ENCODE measurements around the gene SYNPO2L. TPM values are rescaled to one million over a fixed set of nuclear protein-coding genes. Genes with fewer than 3 reads are reported as not detected.
"Not testable (repeated sequence)": the region's sequence is repeated elsewhere in the genome, so short reads cannot be mapped to it uniquely, and the experiment has no call there.

Gene SYNPO2L
- total RNA-seq, 1 donor from 2014 or later: 0.84 TPM

DNA sequence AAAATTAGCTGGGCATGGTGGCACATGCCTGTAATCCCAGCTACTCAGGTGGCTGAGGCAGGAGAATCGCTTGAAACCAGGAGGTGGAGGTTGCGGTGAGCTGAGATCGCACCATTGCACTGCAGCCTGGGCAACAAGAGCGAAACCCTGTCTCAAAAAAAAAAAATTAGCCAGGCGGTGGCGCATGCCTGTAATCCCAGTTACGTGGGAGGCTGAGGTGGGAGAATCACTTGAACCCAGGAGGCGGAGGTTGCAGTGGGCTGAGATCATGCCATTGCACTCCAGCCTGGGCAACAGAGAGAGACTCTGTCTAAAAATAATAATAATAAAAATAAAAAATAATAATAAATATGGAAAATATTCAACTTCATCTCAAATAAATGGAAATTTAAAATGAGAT is 38.7 kb downstream of the SYNPO2L start:
- not testable (repeated sequence) for ATAC-seq

DNA sequence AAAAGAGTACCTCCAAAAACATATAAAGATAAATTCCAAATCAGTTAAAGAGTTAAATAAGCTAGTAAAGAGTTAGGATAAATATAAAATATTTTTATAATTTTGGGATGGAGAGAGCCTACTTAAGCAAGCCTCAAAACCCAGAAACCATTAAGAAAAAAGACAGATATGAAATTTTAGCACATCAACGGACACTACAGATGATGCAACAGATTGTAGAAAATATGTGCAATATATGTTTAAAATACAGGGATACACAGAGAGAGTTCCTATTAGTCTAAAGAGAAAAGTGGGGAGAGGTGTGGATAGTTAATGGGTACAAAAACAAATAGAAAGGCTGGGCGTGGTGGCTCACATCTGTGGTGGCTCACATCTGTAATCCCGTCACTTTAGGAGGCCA is 41.1 kb downstream of the SYNPO2L start:
- no peak for ATAC-seq

DNA sequence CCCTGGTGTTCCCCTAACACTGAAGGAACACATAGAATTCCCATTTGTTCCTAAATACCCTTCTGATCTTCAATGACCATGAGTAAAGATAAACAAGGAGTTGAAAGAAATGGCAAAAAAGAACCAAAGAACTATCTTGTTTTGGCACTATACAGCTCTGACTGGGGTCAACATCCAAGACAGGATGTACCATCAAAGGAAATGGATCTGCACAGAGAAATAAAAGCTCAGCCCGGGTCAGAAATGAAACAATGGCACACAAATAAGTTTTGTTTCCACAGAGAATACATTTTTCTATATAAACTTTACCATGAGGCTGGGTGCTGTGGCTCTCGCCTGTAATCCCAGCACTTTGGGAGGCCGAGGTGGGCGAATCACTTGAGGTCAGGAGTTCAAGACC is 46.7 kb downstream of the SYNPO2L start:
- no peak for ATAC-seq

DNA sequence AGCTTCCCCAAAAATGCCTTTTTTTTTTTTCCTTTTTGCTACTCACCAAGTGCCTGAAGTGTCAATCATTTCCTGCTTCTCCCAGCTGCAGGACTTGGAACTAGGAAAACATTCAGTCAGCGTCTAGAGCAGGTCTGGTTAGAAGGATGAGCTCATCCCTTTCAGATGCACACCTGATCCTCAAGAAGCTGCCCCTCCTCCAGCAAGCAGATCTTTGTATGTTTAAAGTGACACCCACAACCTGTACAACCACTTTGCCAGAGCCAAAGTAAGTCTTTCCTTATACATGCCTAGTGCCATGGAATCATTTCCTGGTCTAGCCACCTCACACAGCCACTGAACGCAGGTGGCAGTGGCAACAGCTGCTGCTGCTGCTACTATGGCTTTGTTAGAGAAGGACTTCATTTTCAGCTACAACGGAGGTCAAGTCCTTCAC is 54.3 kb downstream of the SYNPO2L start:
- ATAC-seq: peak; percentile 99

DNA sequence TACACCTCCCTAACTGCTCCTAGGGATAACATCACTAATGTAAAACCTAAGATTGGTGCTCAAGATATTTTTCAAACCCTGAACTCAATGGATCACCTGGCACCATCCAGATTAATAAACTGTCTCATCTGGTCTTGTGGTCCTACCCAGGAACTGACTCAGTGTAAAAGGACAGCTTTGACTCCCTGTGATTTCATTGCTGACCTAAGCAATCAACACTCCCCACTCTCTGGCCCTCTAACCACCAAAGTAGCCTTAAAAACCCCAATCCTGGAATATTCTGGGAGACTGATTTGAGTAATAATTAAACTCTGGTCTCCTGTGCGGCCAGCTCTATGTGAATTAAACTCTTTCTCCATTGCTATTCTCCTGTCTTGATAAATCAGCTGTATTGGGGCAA is 58.5 kb downstream of the SYNPO2L start:
- ATAC-seq: no peak

Other genes with a start within 250 kb of the SYNPO2L start
- 117 TPM for gene ANXA7, start 242.0 kb downstream of the SYNPO2L start, total RNA-seq
- gene MSS51, start 222.5 kb downstream of the SYNPO2L start, total RNA-seq: 1.2 TPM
- gene PPP3CB, start 160.0 kb downstream of the SYNPO2L start, total RNA-seq: 19.2 TPM
- 44.8 TPM for gene USP54, start 64.7 kb downstream of the SYNPO2L start, total RNA-seq
- 0.44 TPM for gene MYOZ1, start 14.6 kb downstream of the SYNPO2L start, total RNA-seq
- gene AGAP5, start 42.1 kb upstream of the SYNPO2L start, total RNA-seq: 2.7 TPM
- gene SEC24C, start 88.3 kb upstream of the SYNPO2L start, total RNA-seq: 53.1 TPM
- 23.5 TPM for gene CHCHD1, start 126.0 kb upstream of the SYNPO2L start, total RNA-seq
- 71.7 TPM for gene ZSWIM8, start 129.6 kb upstream of the SYNPO2L start, total RNA-seq
- gene NDST2, start 155.6 kb upstream of the SYNPO2L start, total RNA-seq: 15.9 TPM
- 18.9 TPM for gene CAMK2G, start 218.5 kb upstream of the SYNPO2L start, total RNA-seq